NCI-H526 (cell line): ENCODE measurements around the gene NCL.

Source experiments
- DNase-seq, 2 experiments: peaks; one replicate each; lab custom pipeline; 2025; lab: John Stamatoyannopoulos, UW

Gene NCL, protein sequence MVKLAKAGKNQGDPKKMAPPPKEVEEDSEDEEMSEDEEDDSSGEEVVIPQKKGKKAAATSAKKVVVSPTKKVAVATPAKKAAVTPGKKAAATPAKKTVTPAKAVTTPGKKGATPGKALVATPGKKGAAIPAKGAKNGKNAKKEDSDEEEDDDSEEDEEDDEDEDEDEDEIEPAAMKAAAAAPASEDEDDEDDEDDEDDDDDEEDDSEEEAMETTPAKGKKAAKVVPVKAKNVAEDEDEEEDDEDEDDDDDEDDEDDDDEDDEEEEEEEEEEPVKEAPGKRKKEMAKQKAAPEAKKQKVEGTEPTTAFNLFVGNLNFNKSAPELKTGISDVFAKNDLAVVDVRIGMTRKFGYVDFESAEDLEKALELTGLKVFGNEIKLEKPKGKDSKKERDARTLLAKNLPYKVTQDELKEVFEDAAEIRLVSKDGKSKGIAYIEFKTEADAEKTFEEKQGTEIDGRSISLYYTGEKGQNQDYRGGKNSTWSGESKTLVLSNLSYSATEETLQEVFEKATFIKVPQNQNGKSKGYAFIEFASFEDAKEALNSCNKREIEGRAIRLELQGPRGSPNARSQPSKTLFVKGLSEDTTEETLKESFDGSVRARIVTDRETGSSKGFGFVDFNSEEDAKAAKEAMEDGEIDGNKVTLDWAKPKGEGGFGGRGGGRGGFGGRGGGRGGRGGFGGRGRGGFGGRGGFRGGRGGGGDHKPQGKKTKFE

GRCh38 chr2:231463698-231464575, at the start of gene NCL:
Gene NCL (minus strand): TSS chr2:231464484. CDS start chr2:231464353, 131 bp downstream.
- peak; percentile 95 to 98 for DNase-seq

GRCh38 chr2:231513746-231514224, 49.5 kb upstream of the NCL start:
- no peak for DNase-seq

DNA sequence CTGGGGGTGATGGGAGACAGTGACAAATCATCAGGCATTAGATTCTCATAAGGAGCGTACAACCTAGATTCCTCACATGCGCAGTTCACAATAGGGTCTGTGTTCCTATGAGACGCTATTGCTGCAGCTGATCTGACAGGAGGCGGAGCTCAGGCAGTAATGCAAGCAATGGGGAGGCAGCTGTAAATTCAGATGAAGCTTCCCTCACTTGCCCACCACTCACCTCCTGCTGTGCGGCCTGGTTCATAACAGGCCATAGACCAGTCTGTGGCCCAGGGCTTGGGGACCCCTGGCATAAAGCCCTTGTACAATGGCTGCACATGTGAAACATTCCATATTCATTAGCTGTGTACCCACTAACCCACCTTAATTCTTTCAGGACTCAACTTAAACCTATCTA, 47.9 kb upstream of the NCL start:
- DNase-seq = peak; percentile 68 to 81

- no peak for DNase-seq
Observed at GRCh38 chr2:231503766-231504165, 39.5 kb upstream of the NCL start.

DNA sequence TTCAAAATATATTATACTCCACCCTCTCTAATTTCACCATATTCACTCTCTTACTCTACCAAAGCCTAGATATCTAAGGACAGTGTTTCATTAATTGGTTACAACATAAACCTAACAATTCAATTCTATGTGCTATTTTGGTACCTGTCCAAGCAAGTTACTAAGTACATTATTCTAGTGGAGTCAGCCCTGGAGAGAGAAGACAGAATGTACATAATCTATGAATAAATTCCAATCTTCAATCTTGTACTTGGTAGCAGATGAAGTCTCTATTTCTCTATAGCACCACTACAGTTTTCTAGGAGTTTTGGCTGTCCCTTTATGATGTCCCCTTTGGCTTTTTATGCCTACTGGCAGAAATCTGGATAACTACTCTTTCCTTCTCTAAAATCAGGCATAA, 38.3 kb upstream of the NCL start:
- no peak for DNase-seq

DNA sequence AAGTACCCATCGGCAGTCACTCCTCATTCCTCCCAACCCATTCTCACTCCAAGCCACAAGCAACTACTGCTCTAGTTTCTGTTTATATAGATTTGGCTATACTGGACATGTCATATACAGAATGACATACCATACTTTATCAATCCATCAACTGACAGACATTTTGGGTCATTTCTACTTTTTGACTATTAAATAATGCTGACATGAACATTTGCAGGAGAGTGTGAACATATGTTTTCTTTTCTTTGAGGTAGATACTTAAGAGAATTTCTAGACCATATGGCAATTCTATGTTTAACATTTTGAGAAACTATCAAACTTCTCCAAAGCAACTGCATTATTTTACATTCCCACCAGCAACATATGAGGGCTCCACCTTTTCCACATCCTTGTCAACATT, 33.4 kb upstream of the NCL start:
- DNase-seq = no peak

GRCh38 chr2:231494669-231495068, 30.4 kb upstream of the NCL start:
- no peak for DNase-seq

DNA sequence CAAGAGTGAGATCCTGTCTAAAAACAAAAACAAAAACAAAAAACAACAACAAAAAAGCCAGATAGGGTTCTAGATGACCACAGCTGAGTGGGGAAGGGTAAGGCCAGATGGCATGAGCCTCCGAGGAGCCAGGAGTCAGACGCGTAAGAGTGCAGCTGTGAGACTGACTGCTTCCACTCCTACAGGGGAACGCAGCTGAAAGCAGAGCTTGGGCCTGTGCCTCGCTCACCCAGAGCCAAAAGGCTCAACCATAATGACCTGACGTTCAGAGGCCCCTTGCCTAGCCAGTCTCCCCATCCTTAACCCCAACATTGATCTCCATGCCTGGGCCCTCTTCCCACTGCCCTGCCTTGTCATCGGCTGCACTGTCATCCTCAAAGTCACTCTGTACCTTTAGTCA, 26.5 kb upstream of the NCL start:
- no peak for DNase-seq

DNA sequence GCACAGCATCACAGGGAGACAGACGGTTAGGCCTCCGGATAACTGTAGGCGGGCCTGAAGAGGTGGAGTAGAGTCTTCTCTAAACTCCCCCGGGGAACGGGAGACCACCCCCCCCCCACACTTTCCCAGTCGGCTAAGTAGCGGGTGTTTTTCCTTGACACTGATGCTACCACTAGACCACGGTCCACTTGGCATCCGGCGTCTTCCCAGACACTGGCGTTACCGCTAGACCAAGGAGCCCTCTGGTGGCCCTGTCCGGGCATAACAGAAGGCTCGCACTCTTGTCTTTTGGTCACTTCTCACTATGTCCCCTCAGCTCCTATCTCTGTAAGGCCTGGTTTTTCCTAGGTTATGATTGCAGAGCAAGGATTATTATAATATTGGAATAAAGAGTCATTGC, 25.7 kb upstream of the NCL start:
- no peak for DNase-seq

GRCh38 chr2:231488331-231488730, 24.0 kb upstream of the NCL start:
- no peak for DNase-seq

DNA sequence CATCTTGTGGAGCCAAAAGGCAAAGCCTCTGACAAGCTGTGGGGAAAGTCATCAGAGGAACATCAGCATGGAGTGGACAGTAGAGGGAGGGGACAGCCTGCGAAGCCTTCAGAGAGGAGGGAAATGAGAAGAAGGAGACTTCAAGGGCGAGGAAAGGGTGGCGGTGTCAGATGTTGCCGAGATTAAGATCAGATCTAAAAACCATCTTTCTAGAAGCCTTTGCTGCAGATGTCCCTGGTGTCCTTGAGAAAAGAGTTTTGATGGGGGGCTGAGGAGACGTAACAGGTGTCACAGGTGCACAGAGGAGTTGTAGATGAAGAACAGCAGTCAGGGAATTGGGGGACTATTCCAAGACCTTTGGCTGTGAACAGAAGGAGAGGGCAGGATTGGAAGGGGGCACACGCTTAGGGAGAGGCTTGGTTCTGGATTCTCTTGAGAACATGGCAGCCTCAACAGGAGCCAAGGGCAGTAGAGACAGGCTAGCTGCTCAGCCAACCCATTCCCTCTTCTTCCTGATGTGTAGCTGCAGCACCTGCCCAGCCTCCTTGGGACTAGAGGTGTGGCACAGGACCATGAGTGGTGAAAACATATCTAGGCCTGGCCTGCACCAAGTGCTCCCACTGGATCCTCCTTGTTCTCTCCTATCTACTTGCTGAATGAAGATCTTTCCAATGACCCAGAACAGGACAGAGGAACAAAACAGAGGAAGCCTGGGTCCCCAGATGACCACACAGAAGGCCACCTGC, 22.7 kb upstream of the NCL start:
- DNase-seq = no peak

GRCh38 chr2:231483398-231484329, 19.4 kb upstream of the NCL start:
- DNase-seq = no peak

DNA sequence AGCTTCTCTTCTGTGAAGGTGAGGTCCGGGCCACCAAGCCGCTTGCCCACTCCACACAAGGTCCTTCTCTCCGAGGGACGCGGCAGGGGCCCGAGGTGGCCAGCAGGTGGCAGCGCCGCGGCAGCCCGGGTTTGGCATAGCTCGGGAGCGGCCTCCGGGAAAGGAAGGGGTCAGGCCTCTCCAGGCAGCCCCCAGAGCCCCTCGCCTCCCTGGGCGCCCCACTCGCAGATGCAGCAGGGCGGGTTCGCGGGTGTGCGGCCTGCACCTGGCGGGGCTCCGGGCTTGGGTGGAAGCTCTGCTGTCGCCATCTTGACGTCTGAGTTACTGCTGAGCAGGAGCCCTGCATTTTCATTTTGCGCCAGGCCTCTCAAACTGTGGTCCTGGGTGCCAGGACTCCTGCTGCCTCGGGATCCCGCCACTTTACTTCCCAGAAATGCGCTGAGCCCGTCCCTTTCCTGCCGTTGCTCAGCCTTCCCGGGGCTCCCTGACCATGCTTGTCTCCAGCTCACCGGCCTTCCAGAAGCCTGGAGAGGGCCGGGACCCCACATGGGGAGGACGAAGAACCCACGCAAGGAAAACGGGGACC, 18.6 kb upstream of the NCL start:
- DNase-seq = peak; percentile 32 to 84

DNA sequence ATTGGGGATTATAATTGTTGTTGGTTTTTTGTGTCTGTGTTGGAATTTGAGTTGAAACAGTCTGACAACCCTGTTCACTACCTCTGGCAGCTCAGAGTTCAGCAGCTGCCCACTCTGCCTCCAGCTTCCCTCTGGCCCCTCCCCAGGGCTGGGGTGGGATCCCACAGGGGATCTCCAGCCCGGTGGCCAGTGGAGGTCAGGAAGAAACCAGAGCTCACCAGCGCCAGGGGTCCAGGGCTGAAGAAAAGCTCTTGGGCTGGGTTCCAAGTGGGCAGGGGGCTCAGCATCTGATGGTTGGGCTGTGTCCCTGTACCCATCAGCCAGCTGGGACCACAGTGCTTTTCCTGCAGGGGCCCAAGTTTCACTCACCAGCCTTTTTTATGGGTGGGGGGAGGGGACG, 16.5 kb upstream of the NCL start:
- DNase-seq = no peak

- DNase-seq = no peak
Observed at GRCh38 chr2:231479455-231479854, 15.2 kb upstream of the NCL start.

DNA sequence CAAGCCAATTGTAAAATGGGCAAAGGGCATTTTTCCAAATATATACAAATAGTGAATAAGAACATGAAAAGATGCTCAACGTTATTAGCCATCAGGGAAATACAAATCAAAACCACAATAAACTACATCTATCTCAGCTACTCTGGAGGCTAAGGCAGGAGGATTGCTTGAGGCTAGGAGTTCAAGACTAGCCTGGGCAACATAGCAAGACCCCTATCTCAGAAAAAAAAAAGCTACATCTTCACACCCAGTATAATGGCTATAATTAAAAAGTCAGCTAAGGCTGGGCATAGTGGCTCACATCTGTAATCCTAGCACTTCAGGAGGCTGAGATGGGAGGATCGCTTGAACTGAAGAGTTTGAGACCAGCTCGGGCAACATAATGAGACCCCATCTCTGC, 12.6 kb upstream of the NCL start:
- DNase-seq = no peak

DNA sequence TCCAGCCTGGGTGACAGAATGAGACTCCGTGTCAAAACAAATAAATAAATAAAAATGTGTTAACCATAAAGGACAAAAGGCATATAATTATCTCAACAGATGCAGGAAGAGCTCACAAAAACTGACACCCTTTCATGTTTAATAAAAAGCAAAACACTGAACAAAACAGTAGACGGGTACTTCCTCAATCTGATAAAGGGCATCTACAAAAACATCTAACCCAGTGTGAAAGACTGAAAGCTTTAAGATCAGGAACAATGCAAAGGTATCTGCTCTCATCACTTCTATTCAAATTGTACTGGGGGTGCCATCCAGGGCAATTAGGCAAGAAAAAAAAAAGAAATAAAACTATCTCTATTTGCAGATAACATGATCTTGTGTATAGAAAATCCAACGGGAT, 11.7 kb upstream of the NCL start:
- DNase-seq = no peak

- DNase-seq = no peak
Observed at GRCh38 chr2:231472816-231473215, 8.5 kb upstream of the NCL start.

GRCh38 chr2:231470246-231470900, 6.1 kb upstream of the NCL start:
- no peak for DNase-seq

GRCh38 chr2:231469583-231469950, 5.3 kb upstream of the NCL start:
- no peak for DNase-seq
